Osteocyte (in vitro differentiated cells): Measurements from ENCODE around the gene DLK2. TPM values are rescaled to one million over a fixed set of nuclear protein-coding genes. Genes with fewer than 3 reads are reported as not detected.
"Not testable (repeated sequence)": the region's sequence is repeated elsewhere in the genome, so short reads cannot be mapped to it uniquely, and the experiment has no call there.

Source experiments
- DNase-seq: peaks from one replicate; pipeline ENCODE4 v3.0.0; 2021; ENCODE audit warnings: mixed read lengths; ENCODE audit not compliant: unreplicated experiment; ENCODE audit errors: extremely low spot score
- H3K27ac Mint-ChIP-seq: one replicate; pipeline ENCODE4 v1.8.0; 2021; ENCODE audit warnings: mild to moderate bottlenecking, mixed read lengths; ENCODE audit not compliant: unreplicated experiment
- H3K27me3 Mint-ChIP-seq: one replicate; pipeline ENCODE4 v1.8.0; 2021; ENCODE audit warnings: mixed read lengths; ENCODE audit not compliant: unreplicated experiment
- H3K36me3 Mint-ChIP-seq: one replicate; pipeline ENCODE4 v1.8.0; 2021; ENCODE audit warnings: mixed read lengths; ENCODE audit not compliant: unreplicated experiment
- H3K4me1 Mint-ChIP-seq: one replicate; pipeline ENCODE4 v1.8.0; 2021; ENCODE audit warnings: mixed read lengths; ENCODE audit not compliant: unreplicated experiment
- H3K4me3 Mint-ChIP-seq: one replicate; pipeline ENCODE4 v1.8.0; 2021; ENCODE audit warnings: mild to moderate bottlenecking, moderate library complexity, mixed read lengths; ENCODE audit not compliant: unreplicated experiment
- H3K9me3 Mint-ChIP-seq: one replicate; pipeline ENCODE4 v1.8.0; 2021; ENCODE audit warnings: mixed read lengths; ENCODE audit not compliant: unreplicated experiment
- total RNA-seq: library from RNA; stranded (reverse); gene quantifications from 2 replicates; pipeline ENCODE4 v1.2.1, GENCODE V29; 2021
- TF ChIP-seq, protein P1 (sequence below): fragments of 200-600 bp; sonication (generic); IDR thresholded peaks from 2 replicates; pipeline ENCODE4 v1.5.0; 2021; ENCODE audit warnings: antibody characterized with exemption, mild to moderate bottlenecking, moderate library complexity

The DLK2 gene
- total RNA-seq, 1 donor from 2014 or later = 0.43 TPM

DNA sequence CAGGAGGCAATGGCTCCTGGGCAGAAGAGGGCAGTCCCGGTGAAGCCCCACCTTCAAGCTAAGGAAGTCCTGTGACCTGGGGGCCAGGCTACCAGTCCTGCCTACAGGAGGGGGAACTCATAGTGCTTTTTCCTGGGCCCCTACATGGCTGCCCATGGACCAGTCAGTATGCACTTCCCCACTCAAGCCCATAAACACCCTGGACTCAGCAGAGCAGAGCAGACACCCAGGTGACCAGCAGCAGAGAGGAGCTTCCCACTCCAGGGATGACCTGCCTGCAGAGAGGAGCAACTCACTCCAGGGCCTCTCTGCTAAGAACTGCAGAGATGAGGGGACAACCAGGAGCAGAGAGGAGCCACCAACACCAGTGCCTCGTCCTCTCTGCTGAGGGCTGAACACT is 42.3 kb downstream of the DLK2 start:
- Mint-ChIP-seq H3K36me3 (no peaks in the 10 kb centered on the region), H3K4me3 (no peak overlapping the region), H3K9me3 (no peaks in the 10 kb centered on the region), H3K4me1 (no peaks in the 10 kb centered on the region), H3K27me3 (peaks cover 49% of the 10 kb centered on the region), H3K27ac (no peak overlapping the region)
- TF ChIP-seq, protein P1, sequence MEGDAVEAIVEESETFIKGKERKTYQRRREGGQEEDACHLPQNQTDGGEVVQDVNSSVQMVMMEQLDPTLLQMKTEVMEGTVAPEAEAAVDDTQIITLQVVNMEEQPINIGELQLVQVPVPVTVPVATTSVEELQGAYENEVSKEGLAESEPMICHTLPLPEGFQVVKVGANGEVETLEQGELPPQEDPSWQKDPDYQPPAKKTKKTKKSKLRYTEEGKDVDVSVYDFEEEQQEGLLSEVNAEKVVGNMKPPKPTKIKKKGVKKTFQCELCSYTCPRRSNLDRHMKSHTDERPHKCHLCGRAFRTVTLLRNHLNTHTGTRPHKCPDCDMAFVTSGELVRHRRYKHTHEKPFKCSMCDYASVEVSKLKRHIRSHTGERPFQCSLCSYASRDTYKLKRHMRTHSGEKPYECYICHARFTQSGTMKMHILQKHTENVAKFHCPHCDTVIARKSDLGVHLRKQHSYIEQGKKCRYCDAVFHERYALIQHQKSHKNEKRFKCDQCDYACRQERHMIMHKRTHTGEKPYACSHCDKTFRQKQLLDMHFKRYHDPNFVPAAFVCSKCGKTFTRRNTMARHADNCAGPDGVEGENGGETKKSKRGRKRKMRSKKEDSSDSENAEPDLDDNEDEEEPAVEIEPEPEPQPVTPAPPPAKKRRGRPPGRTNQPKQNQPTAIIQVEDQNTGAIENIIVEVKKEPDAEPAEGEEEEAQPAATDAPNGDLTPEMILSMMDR = no peak
- no peak for DNase-seq

DNA sequence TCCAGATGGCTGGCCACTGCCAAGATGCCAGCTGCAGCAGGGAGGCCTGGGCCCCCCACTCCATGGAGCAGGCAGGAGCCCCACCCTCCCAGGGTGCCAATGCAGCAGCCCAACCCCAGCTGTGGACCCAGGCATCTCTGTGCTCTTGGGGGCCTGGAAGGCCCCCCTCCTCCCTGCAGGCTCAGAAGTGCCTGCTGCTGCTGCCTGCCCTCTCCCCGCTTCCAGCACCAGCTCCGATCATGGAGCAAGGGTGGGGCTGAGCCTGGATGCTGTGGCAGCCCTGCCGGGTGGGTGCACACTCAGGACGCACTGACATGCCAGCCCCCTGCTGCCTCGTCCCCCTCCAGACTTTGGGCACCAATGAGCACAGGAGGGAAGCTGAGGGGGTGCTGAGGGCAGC is 42.8 kb downstream of the DLK2 start:
- TF ChIP-seq, protein P1 = no peak
- no peaks in the 10 kb centered on the region for H3K9me3 Mint-ChIP-seq
- no peaks in the 10 kb centered on the region for H3K36me3 Mint-ChIP-seq
- H3K27ac Mint-ChIP-seq = no peak overlapping the region
- H3K27me3 Mint-ChIP-seq = peaks cover 46% of the 10 kb centered on the region
- DNase-seq = no peak
- H3K4me1 Mint-ChIP-seq = no peaks in the 10 kb centered on the region
- no peak overlapping the region for H3K4me3 Mint-ChIP-seq

DNA sequence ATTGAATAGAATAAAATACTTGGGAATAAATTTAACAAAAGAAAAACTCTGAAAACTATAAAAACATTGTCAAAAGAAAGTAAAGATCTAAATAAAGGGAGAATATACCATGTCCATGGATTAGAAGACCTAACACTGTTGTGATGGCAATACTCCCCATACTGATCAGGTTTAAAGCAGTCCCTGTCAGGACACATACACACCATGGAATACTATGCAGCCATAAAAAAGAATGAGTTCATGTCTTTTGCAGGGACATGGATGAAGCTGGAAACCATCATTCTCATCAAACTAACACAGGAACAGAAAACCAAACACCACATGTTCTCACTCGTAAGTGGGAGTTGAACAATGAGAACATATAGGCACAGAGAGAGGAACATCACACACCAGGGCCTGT is 44.6 kb downstream of the DLK2 start:
- H3K27me3 Mint-ChIP-seq = peaks cover 45% of the 10 kb centered on the region
- H3K4me1 Mint-ChIP-seq, H3K36me3 Mint-ChIP-seq, H3K27ac Mint-ChIP-seq, DNase-seq, H3K4me3 Mint-ChIP-seq, H3K9me3 Mint-ChIP-seq: not testable (repeated sequence)

DNA sequence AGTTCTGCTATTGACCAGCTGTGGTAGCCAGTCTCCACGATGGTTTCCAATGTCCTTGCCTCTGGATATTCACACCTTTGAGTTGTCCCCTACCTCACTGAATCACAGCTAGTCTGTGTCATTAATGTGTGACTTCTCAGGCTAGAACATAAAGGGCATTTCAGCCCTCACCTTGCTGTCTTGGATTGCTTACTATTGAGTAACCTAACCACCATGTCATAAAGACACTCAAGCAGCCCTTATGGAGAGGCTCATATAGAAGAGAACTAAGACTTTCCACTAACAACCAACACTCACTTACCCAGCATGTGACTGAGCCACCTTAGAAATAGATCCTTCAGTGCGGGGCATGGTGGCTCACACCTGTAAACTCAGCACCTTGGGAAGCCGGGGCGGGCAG is 47.1 kb downstream of the DLK2 start:
- TF ChIP-seq, protein P1 = no peak
- peaks cover 62% of the 10 kb centered on the region for H3K27me3 Mint-ChIP-seq
- DNase-seq = no peak
- H3K4me1 Mint-ChIP-seq = no peaks in the 10 kb centered on the region
- H3K4me3 Mint-ChIP-seq = no peak overlapping the region
- H3K36me3 Mint-ChIP-seq = no peaks in the 10 kb centered on the region
- H3K9me3 Mint-ChIP-seq = no peaks in the 10 kb centered on the region
- no peak overlapping the region for H3K27ac Mint-ChIP-seq

DNA sequence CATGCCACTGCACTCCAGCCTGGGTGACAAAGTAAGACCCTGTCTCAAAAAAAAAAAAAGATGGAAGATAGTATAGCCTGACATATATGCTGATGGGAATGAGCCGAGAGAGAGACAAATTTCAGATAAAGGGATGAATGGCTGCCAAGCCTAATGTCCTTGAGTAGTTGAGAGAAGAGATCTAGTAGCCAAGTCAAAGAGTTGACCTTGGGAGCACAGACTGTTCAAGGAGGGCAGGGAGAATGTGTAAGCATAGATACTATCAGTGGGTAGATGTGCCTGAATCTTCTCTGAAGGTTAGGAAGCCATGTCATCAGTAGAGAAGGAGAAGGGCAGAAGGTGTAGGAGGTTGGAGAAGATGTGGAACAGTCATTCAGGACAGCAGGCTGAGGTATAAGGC is 48.1 kb downstream of the DLK2 start:
- Mint-ChIP-seq H3K9me3 (no peaks in the 10 kb centered on the region), H3K27me3 (peaks cover 67% of the 10 kb centered on the region), H3K27ac (no peak overlapping the region), H3K36me3 (no peaks in the 10 kb centered on the region), H3K4me1 (no peaks in the 10 kb centered on the region), H3K4me3 (no peak overlapping the region)
- DNase-seq = no peak
- TF ChIP-seq, protein P1 = no peak

DNA sequence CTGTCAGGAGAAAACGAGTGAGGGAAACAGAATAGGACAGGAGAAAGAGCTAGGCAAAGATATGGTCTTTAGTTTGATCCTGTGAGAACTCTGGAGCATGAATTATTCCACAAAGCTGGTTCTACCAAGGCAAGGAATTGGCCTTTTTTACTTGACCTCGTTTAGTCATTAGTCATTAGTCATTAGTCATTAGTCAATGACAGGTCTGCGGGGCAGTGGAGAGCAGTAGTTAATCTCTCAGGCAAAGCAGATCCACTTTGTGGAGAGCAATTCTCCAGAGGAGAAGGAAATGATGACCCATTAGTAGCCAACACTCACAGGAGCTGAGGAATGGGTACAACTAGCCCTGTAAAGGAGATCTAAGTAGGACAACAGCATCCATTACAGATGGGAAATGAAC is 50.0 kb downstream of the DLK2 start:
- no peak for DNase-seq
- TF ChIP-seq, protein P1 = no peak

More for the DNA sequence above, 50.0 kb downstream of the DLK2 start:
- no peaks in the 10 kb centered on the region for H3K9me3 Mint-ChIP-seq
- H3K36me3 Mint-ChIP-seq = no peaks in the 10 kb centered on the region
- H3K27me3 Mint-ChIP-seq = peaks cover 61% of the 10 kb centered on the region
- no peaks in the 10 kb centered on the region for H3K4me1 Mint-ChIP-seq
- H3K27ac Mint-ChIP-seq = no peak overlapping the region
- no peak overlapping the region for H3K4me3 Mint-ChIP-seq
